ENCODE measurements around the gene PPP1R2B. TPM values are rescaled to one million over a fixed set of nuclear protein-coding genes. Genes with fewer than 3 reads are reported as not detected.

Gene PPP1R2B
- total and polyA plus RNA-seq, 2 of the 4 experiments (the other 2 are of a cell fraction) = not detected

DNA sequence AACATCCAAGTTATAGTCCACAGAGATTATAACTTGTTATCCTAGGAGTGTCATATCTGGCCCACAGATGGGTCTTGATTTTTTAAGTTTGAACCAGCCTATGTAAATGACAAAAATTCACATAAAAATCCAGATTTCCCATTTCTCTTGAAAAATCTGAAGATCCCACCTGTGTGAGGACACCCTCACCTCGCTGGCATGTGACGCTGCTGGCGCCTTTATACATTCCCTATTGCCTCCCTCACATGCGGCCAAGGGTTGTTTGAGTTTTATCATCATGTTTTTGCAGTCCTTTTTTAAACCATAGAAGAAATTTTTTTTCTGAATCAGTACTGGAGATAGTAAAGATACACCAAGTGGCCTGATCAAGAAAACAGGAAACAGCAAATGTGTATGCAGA lies 25.9 kb upstream of the PPP1R2B start:
- Histone ChIP-seq H3K9me1 (ENCODE audit: insufficient read depth, low read length) (no peaks in the 10 kb centered on the region), H3K4me1 (ENCODE audit: control insufficient read depth, insufficient read depth, low read length) (no peaks in the 10 kb centered on the region; the same call in 1 of the 2 replicates), H2BK20ac (ENCODE audit: low read depth, low read length) (no peak overlapping the region), H3K4me3 (ENCODE audit: insufficient read depth, low read depth, low read length) (no peak overlapping the region), H4K8ac (ENCODE audit: low read depth in 2 of 2, low read length in 2 of 2) (no peak overlapping the region), H2BK15ac (ENCODE audit: low read depth, low read length) (no peak overlapping the region), H3K18ac (ENCODE audit: low read depth, low read length) (no peak overlapping the region), H3K14ac (replicated peaks; ENCODE audit: low read depth, low read length) (no peak overlapping the region), H2BK5ac (ENCODE audit: low read depth, low read length, poor library complexity, severe bottlenecking) (no peak overlapping the region), H3K4ac (ENCODE audit: low read depth, low read length) (no peak overlapping the region), H3K27ac (ENCODE audit: insufficient read depth, low read length) (no peak overlapping the region), H4K20me1 (ENCODE audit: insufficient read depth, low read length) (no peaks in the 10 kb centered on the region), H4K91ac (ENCODE audit: insufficient read depth, low read depth, low read length) (0 out of 2 replicates have a peak overlapping the region, but pooled peaks have one; percentile 24), H4K5ac (ENCODE audit: low read depth, low read length) (no peak overlapping the region), H2AFZ (replicated peaks; ENCODE audit: low read length, poor library complexity) (no peak overlapping the region), H3K56ac (ENCODE audit: extremely low read depth, insufficient read depth, low read length) (no peak overlapping the region), H3K9ac (ENCODE audit: low read depth, low read length) (no peak overlapping the region), H2BK120ac (ENCODE audit: low read depth, low read length) (no peak overlapping the region), H3K4me2 (ENCODE audit: low read depth, low read length) (no peak overlapping the region), H2AK9ac (replicated peaks; ENCODE audit: low read depth, low read length, poor library complexity) (no peak overlapping the region), H3K9me3 (ENCODE audit: control insufficient read depth, insufficient read depth, low read length) (no peaks in the 10 kb centered on the region), H3K27me3 (ENCODE audit: control insufficient read depth, insufficient read depth, low read length) (no peaks in the 10 kb centered on the region), H3K36me3 (ENCODE audit: control insufficient read depth, insufficient read depth, low read length) (no peaks in the 10 kb centered on the region), H3K23ac (ENCODE audit: low read depth, low read length) (no peak overlapping the region), H3K79me1 (ENCODE audit: low read depth in 1 of 2, low read length in 2 of 2) (no peaks in the 10 kb centered on the region), H2AK5ac (ENCODE audit: low read depth, low read length) (no peak overlapping the region)
- CTCF ChIA-PET = interaction anchor here (0.6 to 1.9 kb wide), 9 partner anchors 8 to 1856 kb away, joined by 3 to 8 read pairs (median 4); no protein-coding TSS in a partner anchor
- no peak for DNase-seq
- BruUV-seq (replicated peaks) = no TSS peak
- in situ Hi-C loops (cut with MboI; ENCODE audit: low sequenced_read_pairs) (loop anchor here (5.0 to 10.0 kb wide), 3 partner anchors 882 to 1849 kb away; no protein-coding TSS in a partner anchor), intact Hi-C loops (cut with micrococcal nuclease) (loop anchor here (1.0 to 10.0 kb wide), 6 partner anchors 881 to 1879 kb away; partner anchors contain the start of gene MRPL22), dilution Hi-C loops (cut with HindIII; ENCODE audit: low sequenced_read_pairs, unreplicated experiment) (no loop called here)
- TF ChIP-seq, protein P1, sequence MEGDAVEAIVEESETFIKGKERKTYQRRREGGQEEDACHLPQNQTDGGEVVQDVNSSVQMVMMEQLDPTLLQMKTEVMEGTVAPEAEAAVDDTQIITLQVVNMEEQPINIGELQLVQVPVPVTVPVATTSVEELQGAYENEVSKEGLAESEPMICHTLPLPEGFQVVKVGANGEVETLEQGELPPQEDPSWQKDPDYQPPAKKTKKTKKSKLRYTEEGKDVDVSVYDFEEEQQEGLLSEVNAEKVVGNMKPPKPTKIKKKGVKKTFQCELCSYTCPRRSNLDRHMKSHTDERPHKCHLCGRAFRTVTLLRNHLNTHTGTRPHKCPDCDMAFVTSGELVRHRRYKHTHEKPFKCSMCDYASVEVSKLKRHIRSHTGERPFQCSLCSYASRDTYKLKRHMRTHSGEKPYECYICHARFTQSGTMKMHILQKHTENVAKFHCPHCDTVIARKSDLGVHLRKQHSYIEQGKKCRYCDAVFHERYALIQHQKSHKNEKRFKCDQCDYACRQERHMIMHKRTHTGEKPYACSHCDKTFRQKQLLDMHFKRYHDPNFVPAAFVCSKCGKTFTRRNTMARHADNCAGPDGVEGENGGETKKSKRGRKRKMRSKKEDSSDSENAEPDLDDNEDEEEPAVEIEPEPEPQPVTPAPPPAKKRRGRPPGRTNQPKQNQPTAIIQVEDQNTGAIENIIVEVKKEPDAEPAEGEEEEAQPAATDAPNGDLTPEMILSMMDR (conservative IDR thresholded peaks at IDR 0.05; ENCODE audit: low read depth, low read length) = no peak
- TF ChIP-seq CHD1 (IDR thresholded peaks at IDR 0.05; ENCODE audit: low read depth, low read length) (no peak), SMC3 (IDR thresholded peaks at IDR 0.05; ENCODE audit: low read depth, low read length) (no peak), CEBPB (IDR thresholded peaks at IDR 0.05; ENCODE audit: low read depth, low read length) (no peak), BHLHE40 (IDR thresholded peaks at IDR 0.05; ENCODE audit: low read depth, low read length) (no peak), MAZ (IDR thresholded peaks at IDR 0.05; ENCODE audit: borderline replicate concordance, low read depth, low read length) (no peak), POLR2A (IDR thresholded peaks at IDR 0.05; ENCODE audit: low read depth, low read length) (no peak), FOS (IDR thresholded peaks at IDR 0.05; ENCODE audit: low read depth, low read length) (no peak), RCOR1 (IDR thresholded peaks at IDR 0.05; ENCODE audit: insufficient replicate concordance, low read length) (no peak), RFX5 (IDR thresholded peaks at IDR 0.05; ENCODE audit: low read depth, low read length) (no peak), MAFK (IDR thresholded peaks at IDR 0.05; ENCODE audit: low read depth, low read length) (no peak), MXI1 (IDR thresholded peaks at IDR 0.05; ENCODE audit: borderline replicate concordance, low read depth, low read length) (no peak), RAD21 (IDR thresholded peaks at IDR 0.05; ENCODE audit: low read length) (no peak)
- TF ChIP-seq, protein P2, sequence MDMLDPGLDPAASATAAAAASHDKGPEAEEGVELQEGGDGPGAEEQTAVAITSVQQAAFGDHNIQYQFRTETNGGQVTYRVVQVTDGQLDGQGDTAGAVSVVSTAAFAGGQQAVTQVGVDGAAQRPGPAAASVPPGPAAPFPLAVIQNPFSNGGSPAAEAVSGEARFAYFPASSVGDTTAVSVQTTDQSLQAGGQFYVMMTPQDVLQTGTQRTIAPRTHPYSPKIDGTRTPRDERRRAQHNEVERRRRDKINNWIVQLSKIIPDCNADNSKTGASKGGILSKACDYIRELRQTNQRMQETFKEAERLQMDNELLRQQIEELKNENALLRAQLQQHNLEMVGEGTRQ (IDR thresholded peaks at IDR 0.05; ENCODE audit: low read depth, low read length) = no peak
- no CpG with 5 or more reads among the region's 4 CpGs for whole genome bisulfite sequencing, 2 experiments (ENCODE audit: extremely low coverage in 2 of 2, insufficient read length in 1 of 2)
- ATAC-seq (ENCODE audit: low read depth) = no peak
- POLR2A ChIA-PET (ENCODE audit: unreplicated experiment) = no interaction called here

All from IMR-90 (cell line).